Measurements from ENCODE around the gene THADA. TPM values are rescaled to one million over a fixed set of nuclear protein-coding genes. Genes with fewer than 3 reads are reported as not detected.

The THADA gene
- total RNA-seq, 1 donor from 2014 or later = 29.3 TPM

DNA sequence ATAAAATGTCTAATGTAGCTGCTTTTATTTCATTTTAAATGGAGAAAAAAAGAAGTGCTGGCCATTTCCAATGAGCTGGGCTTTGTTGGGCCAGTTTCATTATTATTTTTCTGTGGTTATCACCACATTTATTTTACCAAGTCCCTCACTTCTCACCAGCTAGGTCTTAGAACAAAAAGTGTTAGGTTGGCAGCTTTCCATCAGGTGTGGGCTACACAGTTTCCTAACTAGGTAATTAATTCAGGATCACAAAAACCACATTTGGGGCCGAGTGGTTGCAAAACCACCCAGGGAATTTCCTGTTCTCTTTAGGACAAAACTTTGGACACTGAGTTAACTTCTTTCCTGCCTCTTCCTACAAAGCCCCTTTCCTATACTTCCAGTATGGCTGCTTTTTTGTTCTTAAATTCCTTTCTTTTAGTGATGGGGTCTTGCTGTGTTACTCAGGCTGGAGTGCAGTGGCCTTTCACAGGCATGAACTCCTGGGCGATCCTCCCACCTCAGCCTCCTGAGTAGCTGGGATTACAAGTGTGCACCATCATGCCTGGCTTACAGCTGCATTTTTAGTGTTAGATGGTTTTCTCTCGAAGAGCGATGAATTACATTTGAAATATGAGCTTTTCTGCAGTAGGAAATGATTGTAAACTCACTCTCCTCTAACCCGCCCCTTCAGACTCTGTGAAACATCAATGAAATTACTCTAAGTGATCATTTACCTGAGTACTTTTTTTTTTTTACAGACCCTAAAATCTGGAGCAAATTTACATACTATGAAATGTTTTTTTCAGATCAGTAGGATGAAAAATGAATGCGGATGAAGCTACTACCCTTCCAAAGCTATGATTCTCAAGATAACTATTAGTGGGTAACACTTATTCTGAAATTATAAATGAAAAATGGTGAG, 366.8 kb downstream of the THADA start:
- no peak overlapping the region for H2AFZ ChIP-seq (replicated peaks)
- H3K4me3 Mint-ChIP-seq = peak overlapping the region; percentile 51
- peaks cover 24% of the 10 kb centered on the region for H3K4me1 Mint-ChIP-seq
- H3K27me3 ChIP-seq = no peaks in the 10 kb centered on the region
- H3K36me3 Mint-ChIP-seq = peaks cover 3% of the 10 kb centered on the region
- no peaks in the 10 kb centered on the region for H3K9me3 ChIP-seq (ENCODE audit: low read depth)
- H3K27ac Mint-ChIP-seq = no peak overlapping the region
- H3K9ac ChIP-seq = no peak overlapping the region
- peaks cover 3% of the 10 kb centered on the region for H3K27me3 Mint-ChIP-seq (ENCODE audit: insufficient read depth, low read depth)
- no peak for TF ChIP-seq EZH2phosphoT487 (IDR thresholded peaks at IDR 0.05)
- TF ChIP-seq EZH2 (IDR thresholded peaks at IDR 0.05) = no peak
- no peak overlapping the region for H3K4me3 ChIP-seq
- peaks cover 18% of the 10 kb centered on the region for H3K4me1 ChIP-seq
- H4K20me1 ChIP-seq (ENCODE audit: low read depth) = peaks cover 18% of the 10 kb centered on the region
- no peak for DNase-seq (ENCODE audit: low spot score)
- no peaks in the 10 kb centered on the region for H3K36me3 ChIP-seq
- H3K79me2 ChIP-seq (ENCODE audit: low read depth) = peaks cover 42% of the 10 kb centered on the region
- no peak overlapping the region for H3K4me2 ChIP-seq
- no peak overlapping the region for H3K27ac ChIP-seq
- H3F3A ChIP-seq (ENCODE audit: low read depth) = peaks cover 64% of the 10 kb centered on the region
- no peaks in the 10 kb centered on the region for H3K9me3 Mint-ChIP-seq

DNA sequence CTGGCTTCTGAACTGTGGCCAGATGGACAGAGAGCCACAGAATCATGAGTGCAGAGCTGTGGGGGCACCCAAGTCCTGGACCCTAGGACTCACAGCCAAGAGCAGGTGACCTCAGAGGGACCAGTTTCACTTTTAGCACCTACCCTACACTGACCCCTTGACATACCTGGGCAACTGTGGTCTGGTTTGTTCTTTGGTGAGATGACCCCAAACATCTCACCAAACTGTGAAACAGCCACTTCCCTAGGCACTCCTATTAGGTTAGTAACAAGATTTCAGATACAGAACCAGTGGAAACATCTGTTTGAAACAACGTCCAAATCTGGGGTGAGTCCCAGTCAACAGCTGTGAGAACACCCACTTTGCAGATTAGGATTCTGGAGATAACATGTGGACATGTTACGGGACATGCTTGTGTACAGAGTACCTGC, 367.5 kb downstream of the THADA start:
- Mint-ChIP-seq H3K27me3 (ENCODE audit: insufficient read depth, low read depth) (peaks cover 3% of the 10 kb centered on the region), H3K27ac (no peak overlapping the region), H3K4me1 (peaks cover 29% of the 10 kb centered on the region), H3K9me3 (no peaks in the 10 kb centered on the region), H3K4me3 (peak overlapping the region; percentile 87), H3K36me3 (peaks cover 5% of the 10 kb centered on the region)
- no peaks in the 10 kb centered on the region for H3K36me3 ChIP-seq
- no peak overlapping the region for H3K9ac ChIP-seq
- H3K4me1 ChIP-seq = peaks cover 23% of the 10 kb centered on the region
- peaks cover 49% of the 10 kb centered on the region for H3K79me2 ChIP-seq (ENCODE audit: low read depth)
- peak overlapping the region; percentile 87 for H3K4me2 ChIP-seq
- H3K27me3 ChIP-seq = no peaks in the 10 kb centered on the region
- no peak overlapping the region for H3K27ac ChIP-seq
- DNase-seq (ENCODE audit: low spot score) = no peak
- H3K9me3 ChIP-seq (ENCODE audit: low read depth) = no peaks in the 10 kb centered on the region
- peaks cover 25% of the 10 kb centered on the region for H4K20me1 ChIP-seq (ENCODE audit: low read depth)
- H3K4me3 ChIP-seq = no peak overlapping the region
- H3F3A ChIP-seq (ENCODE audit: low read depth) = peaks cover 70% of the 10 kb centered on the region
- H2AFZ ChIP-seq (replicated peaks) = no peak overlapping the region
- no peak for TF ChIP-seq EZH2 (IDR thresholded peaks at IDR 0.05)
- TF ChIP-seq, protein P1, sequence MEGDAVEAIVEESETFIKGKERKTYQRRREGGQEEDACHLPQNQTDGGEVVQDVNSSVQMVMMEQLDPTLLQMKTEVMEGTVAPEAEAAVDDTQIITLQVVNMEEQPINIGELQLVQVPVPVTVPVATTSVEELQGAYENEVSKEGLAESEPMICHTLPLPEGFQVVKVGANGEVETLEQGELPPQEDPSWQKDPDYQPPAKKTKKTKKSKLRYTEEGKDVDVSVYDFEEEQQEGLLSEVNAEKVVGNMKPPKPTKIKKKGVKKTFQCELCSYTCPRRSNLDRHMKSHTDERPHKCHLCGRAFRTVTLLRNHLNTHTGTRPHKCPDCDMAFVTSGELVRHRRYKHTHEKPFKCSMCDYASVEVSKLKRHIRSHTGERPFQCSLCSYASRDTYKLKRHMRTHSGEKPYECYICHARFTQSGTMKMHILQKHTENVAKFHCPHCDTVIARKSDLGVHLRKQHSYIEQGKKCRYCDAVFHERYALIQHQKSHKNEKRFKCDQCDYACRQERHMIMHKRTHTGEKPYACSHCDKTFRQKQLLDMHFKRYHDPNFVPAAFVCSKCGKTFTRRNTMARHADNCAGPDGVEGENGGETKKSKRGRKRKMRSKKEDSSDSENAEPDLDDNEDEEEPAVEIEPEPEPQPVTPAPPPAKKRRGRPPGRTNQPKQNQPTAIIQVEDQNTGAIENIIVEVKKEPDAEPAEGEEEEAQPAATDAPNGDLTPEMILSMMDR (IDR thresholded peaks at IDR 0.05) = no peak
- no peak for TF ChIP-seq EZH2phosphoT487 (IDR thresholded peaks at IDR 0.05)

DNA sequence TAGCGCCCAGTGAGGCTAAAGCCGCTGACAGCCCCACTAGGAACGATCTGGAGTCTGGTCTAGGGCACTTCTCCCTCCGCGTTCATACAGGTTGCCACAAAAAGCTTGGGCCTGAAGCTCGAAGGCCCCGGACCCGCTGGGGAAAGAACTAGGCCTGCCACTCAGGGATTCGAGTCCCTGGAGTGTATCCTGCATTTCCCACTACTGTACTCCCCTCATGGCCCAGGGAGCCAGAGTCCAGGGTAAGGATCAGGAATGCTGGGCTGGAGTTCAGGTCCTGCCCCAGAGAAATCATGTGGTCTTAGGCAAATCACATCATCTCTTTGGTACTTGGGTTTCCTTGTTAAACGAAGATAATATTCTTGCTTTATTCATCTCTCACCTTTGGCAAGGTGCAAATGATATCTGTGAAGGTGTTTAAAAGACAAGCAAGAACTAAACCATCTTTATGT, 368.0 kb downstream of the THADA start:
- Histone ChIP-seq H3K4me3 (peak overlapping the region; percentile 83), H3K4me2 (peak overlapping the region; percentile 87), H3F3A (ENCODE audit: low read depth) (peaks cover 71% of the 10 kb centered on the region), H3K27ac (no peak overlapping the region), H3K9me3 (ENCODE audit: low read depth) (no peaks in the 10 kb centered on the region), H4K20me1 (ENCODE audit: low read depth) (peaks cover 30% of the 10 kb centered on the region), H3K27me3 (no peaks in the 10 kb centered on the region), H3K9ac (no peak overlapping the region), H2AFZ (replicated peaks) (no peak overlapping the region), H3K79me2 (ENCODE audit: low read depth) (peaks cover 54% of the 10 kb centered on the region), H3K4me1 (peaks cover 28% of the 10 kb centered on the region), H3K36me3 (no peaks in the 10 kb centered on the region)
- Mint-ChIP-seq H3K27ac (peak overlapping the region; percentile 33), H3K36me3 (peaks cover 5% of the 10 kb centered on the region), H3K4me1 (peaks cover 31% of the 10 kb centered on the region), H3K4me3 (peak overlapping the region; percentile 87), H3K27me3 (ENCODE audit: insufficient read depth, low read depth) (peaks cover 3% of the 10 kb centered on the region), H3K9me3 (no peaks in the 10 kb centered on the region)
- no peak for TF ChIP-seq EZH2 (IDR thresholded peaks at IDR 0.05)
- TF ChIP-seq EZH2phosphoT487 (IDR thresholded peaks at IDR 0.05) = no peak
- DNase-seq (ENCODE audit: low spot score) = no peak

- peak overlapping the region; percentile 33 for H3K9ac ChIP-seq
- peaks cover 60% of the 10 kb centered on the region for H3K79me2 ChIP-seq (ENCODE audit: low read depth)
- Mint-ChIP-seq H3K27ac (peak overlapping the region; percentile 33), H3K36me3 (peaks cover 8% of the 10 kb centered on the region), H3K27me3 (ENCODE audit: insufficient read depth, low read depth) (peaks cover 3% of the 10 kb centered on the region), H3K4me3 (peak overlapping the region; percentile 88), H3K4me1 (peaks cover 38% of the 10 kb centered on the region), H3K9me3 (no peaks in the 10 kb centered on the region)
- peak; percentile 88 for DNase-seq (ENCODE audit: low spot score)
- H3K27ac ChIP-seq = peak overlapping the region; percentile 79
- no peaks in the 10 kb centered on the region for H3K9me3 ChIP-seq (ENCODE audit: low read depth)
- peaks cover 35% of the 10 kb centered on the region for H3K4me1 ChIP-seq
- TF ChIP-seq EZH2phosphoT487 (IDR thresholded peaks at IDR 0.05) (no peak), EZH2 (IDR thresholded peaks at IDR 0.05) (no peak)
- TF ChIP-seq, protein P1 (IDR thresholded peaks at IDR 0.05) = peak; percentile 40
- peak overlapping the region; percentile 87 for H3K4me2 ChIP-seq
- H3K4me3 ChIP-seq = peak overlapping the region; percentile 83
- no peak overlapping the region for H2AFZ ChIP-seq (replicated peaks)
- peaks cover 36% of the 10 kb centered on the region for H4K20me1 ChIP-seq (ENCODE audit: low read depth)
- no peaks in the 10 kb centered on the region for H3K36me3 ChIP-seq
- H3K27me3 ChIP-seq = no peaks in the 10 kb centered on the region
- peaks cover 76% of the 10 kb centered on the region for H3F3A ChIP-seq (ENCODE audit: low read depth)
These were observed 368.6 kb downstream of the THADA start for GRCh38 chr2:43226955-43227829.

Measured in neural progenitor cell (in vitro differentiated cells).